GM21723 (cell line): ENCODE results near the gene TCTN1.

Experiments
- ATAC-seq: cut with Tn5 transposase; IDR thresholded peaks from one replicate; pipeline ENCODE4 v1.9.1; 2021; ENCODE audit warnings: mild to moderate bottlenecking, moderate library complexity; ENCODE audit not compliant: unreplicated experiment

Gene TCTN1

GRCh38 chr12:110677206-110677911 lies 63.4 kb downstream of the TCTN1 start:
- peak; percentile 70 for ATAC-seq

- peak; percentile 8 for ATAC-seq
These were observed 64.1 kb downstream of the TCTN1 start for GRCh38 chr12:110677982-110678381.

GRCh38 chr12:110679201-110679600 lies 65.3 kb downstream of the TCTN1 start:
- ATAC-seq, result no peak

- no peak for ATAC-seq
These were observed 66.1 kb downstream of the TCTN1 start for GRCh38 chr12:110680032-110680431.

- no peak for ATAC-seq
These were observed 70.0 kb downstream of the TCTN1 start for GRCh38 chr12:110683888-110684287.

GRCh38 chr12:110684312-110684836 lies 70.4 kb downstream of the TCTN1 start:
- ATAC-seq, result no peak

GRCh38 chr12:110686294-110686903 lies 72.5 kb downstream of the TCTN1 start:
- ATAC-seq, result no peak

- ATAC-seq, result no peak
These were observed 73.7 kb downstream of the TCTN1 start for GRCh38 chr12:110687396-110688169.

- peak; percentile 28 for ATAC-seq
These were observed 74.7 kb downstream of the TCTN1 start, which contains the start of gene HVCN1 for GRCh38 chr12:110688446-110689280. TSS of gene HVCN1 (minus strand) at chr12:110689115. CDS start at chr12:110683245, 5,870 bp downstream.

GRCh38 chr12:110689281-110690126 lies 75.6 kb downstream of the TCTN1 start:
- peak; percentile 56 for ATAC-seq

GRCh38 chr12:110690127-110690430 lies 76.2 kb downstream of the TCTN1 start:
- ATAC-seq, result no peak

- ATAC-seq, result no peak
These were observed 79.8 kb downstream of the TCTN1 start for GRCh38 chr12:110693731-110694130.

- no peak for ATAC-seq
These were observed 80.5 kb downstream of the TCTN1 start for GRCh38 chr12:110694330-110694901.

- no peak for ATAC-seq
These were observed 82.4 kb downstream of the TCTN1 start for GRCh38 chr12:110696283-110696682.

GRCh38 chr12:110697236-110697635 lies 83.3 kb downstream of the TCTN1 start:
- no peak for ATAC-seq

- peak; percentile 87 for ATAC-seq
These were observed 84.4 kb downstream of the TCTN1 start for GRCh38 chr12:110698171-110698902.
